LHCN-M2 (cell line): Measurements from ENCODE around the gene SLC35G6. TPM values are rescaled to one million over a fixed set of nuclear protein-coding genes. Genes with fewer than 3 reads are reported as not detected.

Source experiments
- DNase-seq: peaks from one replicate; pipeline ENCODE4 v3.0.0-alpha.2; 2012; ENCODE audit warnings: low read depth
- total RNA-seq: library from RNA; depleted of rRNA; stranded (reverse); fragments of >200 nt; gene quantifications from 2 replicates; pipeline ENCODE4 v1.2.3, GENCODE V29; 2014; rRNA removed

Gene SLC35G6
- total RNA-seq, 1 experiment from 2014 or later = not detected

DNA sequence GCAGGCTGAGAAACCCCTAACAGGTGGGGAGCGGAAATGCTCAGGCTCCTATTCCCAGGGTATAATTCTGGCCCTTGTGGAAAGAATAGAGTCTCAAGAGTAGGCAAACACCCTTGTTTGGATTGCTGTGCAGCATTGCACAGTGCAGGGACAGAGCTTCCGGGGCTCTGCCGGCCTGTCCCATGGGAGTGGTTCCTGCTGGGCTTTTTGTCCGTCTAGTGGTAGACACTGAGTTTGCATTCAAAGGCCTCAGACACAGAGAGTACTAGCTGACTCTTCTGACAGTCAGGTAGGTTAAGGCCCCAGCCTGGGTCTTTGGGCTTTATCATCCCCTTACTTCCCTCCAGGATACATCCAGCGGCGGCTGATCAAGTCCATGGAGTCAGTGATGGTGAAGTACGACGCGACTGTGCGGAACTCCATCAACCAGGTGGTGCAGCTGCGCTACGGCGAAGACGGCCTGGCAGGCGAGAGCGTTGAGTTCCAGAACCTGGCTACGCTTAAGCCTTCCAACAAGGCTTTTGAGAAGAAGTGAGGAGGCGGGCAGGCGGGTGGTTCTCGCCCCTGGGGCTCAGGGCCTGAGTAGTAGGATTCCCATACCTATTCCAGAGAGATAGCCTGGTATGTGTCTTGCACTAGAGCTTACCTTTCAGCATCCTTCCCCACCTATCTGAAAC lies 21.1 kb downstream of the SLC35G6 start:
- DNase-seq = no peak

DNA sequence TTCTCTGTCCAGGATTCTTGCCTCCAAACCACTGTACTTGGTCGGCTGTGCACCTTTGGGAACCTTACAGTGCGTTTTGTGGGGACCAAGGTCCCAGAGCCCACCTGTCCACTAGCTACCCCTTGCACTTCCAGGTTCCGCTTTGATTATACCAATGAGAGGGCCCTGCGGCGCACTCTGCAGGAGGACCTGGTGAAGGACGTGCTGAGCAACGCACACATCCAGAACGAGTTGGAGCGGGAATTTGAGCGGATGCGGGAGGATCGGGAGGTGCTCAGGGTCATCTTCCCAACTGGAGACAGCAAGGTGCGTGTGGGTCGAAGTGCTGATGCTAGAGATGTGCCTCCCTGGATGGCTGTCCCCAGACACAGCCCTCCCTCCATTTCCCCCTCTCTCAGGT lies 21.7 kb downstream of the SLC35G6 start:
- no peak for DNase-seq

DNA sequence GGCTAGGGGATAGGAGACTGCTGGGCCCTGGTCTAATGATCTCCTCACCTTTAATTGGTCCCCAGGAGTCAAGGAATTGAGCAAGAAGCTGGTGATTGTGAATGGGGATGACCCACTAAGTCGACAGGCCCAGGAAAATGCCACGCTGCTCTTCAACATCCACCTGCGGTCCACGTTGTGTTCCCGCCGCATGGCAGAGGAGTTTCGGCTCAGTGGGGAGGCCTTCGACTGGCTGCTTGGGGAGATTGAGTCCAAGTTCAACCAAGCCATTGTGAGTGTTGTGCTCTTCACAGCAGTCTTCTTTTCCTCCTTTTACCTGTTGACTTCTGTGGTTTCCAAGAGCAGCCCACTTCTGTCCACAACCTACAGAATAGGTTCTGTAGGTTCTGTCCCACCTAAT lies 22.3 kb downstream of the SLC35G6 start:
- no peak for DNase-seq

DNA sequence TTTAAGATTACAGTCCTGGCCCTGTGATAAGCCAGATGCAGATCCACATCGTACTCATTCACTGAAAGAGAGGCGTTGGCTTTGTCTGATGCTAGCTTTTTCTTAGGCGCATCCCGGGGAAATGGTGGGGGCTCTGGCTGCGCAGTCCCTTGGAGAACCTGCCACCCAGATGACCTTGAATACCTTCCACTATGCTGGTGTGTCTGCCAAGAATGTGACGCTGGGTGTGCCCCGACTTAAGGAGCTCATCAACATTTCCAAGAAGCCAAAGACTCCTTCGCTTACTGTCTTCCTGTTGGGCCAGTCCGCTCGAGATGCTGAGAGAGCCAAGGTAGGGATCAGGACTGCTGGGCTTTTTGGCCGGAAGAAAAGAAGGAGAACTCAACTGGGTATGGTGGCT lies 26.9 kb downstream of the SLC35G6 start:
- no peak for DNase-seq

DNA sequence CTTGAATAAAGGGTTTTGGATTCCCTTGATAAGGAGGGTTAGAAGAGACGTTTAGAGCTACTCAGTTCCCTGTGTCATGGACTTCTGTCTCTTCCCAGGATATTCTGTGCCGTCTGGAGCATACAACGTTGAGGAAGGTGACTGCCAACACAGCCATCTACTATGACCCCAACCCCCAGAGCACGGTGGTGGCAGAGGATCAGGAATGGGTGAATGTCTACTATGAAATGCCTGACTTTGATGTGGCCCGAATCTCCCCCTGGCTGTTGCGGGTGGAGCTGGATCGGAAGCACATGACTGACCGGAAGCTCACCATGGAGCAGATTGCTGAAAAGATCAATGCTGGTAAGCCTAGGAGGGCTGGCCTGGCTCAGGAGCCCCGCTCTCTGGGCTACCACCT lies 27.6 kb downstream of the SLC35G6 start:
- no peak for DNase-seq

DNA sequence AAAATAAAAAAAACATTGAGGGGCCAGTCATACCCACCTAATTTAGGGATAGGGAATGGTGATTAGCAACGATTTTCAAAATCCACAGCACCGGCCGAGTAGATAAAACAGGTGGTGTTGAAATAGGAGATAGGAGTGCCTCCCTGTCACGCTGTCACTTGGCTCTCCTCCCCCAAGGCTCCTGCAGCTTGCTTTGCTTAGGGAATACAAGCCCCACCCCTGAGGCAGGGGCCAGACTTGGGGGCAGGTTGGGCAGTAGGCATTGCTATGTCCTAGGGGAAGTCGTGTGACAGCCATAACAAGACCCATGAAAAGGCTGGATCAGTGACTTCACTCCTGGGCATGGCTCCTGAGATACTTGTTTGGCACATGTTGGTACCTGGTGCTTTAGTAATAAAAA lies 28.7 kb downstream of the SLC35G6 start:
- no peak for DNase-seq

DNA sequence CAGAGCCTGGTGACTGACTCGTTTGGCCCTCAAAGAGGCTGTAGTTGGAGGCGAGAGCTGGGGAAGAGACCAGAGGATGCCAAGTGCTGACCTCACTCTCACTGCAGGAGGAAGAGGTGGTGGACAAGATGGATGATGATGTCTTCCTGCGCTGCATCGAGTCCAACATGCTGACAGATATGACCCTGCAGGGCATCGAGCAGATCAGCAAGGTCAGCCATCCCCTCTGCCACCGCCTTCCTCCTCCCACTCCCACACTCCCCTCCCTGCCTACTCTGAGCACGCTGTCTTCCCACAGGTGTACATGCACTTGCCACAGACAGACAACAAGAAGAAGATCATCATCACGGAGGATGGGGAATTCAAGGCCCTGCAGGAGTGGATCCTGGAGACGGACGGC lies 29.9 kb downstream of the SLC35G6 start:
- DNase-seq = no peak

DNA sequence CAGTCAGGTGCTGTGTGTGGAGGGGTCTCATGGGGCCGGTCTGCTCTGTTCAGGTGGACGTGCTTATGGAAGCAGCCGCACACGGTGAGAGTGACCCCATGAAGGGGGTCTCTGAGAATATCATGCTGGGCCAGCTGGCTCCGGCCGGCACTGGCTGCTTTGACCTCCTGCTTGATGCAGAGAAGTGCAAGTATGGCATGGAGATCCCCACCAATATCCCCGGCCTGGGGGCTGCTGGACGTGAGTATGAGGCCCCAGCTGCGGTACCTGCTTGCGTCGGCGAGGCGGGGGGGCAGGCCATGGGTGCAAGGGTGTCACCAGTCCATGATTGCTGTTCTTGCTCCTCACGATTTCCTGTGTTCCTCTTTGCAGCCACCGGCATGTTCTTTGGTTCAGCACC lies 30.9 kb downstream of the SLC35G6 start:
- no peak for DNase-seq

DNA sequence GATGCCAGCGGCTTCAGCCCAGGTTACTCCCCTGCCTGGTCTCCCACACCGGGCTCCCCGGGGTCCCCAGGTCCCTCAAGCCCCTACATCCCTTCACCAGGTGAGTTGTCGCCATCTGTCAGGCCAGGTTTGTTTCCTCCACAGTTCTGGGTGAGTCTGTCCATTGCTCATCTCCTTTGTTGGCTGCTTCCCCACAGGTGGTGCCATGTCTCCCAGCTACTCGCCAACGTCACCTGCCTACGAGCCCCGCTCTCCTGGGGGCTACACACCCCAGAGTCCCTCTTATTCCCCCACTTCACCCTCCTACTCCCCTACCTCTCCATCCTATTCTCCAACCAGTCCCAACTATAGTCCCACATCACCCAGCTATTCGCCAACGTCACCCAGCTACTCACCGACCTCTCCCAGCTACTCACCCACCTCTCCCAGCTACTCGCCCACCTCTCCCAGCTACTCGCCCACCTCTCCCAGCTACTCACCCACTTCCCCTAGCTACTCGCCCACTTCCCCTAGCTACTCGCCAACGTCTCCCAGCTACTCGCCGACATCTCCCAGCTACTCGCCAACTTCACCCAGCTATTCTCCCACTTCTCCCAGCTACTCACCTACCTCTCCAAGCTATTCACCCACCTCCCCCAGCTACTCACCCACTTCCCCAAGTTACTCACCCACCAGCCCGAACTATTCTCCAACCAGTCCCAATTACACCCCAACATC lies 31.7 kb downstream of the SLC35G6 start:
- DNase-seq = no peak

DNA sequence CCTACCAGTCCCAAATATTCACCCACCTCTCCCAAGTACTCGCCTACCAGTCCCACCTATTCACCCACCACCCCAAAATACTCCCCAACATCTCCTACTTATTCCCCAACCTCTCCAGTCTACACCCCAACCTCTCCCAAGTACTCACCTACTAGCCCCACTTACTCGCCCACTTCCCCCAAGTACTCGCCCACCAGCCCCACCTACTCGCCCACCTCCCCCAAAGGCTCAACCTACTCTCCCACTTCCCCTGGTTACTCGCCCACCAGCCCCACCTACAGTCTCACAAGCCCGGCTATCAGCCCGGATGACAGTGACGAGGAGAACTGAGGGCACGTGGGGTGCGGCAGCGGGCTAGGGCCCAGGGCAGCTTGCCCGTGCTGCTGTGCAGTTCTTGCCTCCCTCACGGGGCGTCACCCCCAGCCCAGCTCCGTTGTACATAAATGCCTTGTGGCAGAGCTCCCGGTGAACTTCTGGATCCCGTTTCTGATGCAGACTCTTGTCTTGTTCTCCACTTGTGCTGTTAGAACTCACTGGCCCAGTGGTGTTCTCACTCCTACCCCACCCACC lies 32.7 kb downstream of the SLC35G6 start:
- DNase-seq = no peak

DNA sequence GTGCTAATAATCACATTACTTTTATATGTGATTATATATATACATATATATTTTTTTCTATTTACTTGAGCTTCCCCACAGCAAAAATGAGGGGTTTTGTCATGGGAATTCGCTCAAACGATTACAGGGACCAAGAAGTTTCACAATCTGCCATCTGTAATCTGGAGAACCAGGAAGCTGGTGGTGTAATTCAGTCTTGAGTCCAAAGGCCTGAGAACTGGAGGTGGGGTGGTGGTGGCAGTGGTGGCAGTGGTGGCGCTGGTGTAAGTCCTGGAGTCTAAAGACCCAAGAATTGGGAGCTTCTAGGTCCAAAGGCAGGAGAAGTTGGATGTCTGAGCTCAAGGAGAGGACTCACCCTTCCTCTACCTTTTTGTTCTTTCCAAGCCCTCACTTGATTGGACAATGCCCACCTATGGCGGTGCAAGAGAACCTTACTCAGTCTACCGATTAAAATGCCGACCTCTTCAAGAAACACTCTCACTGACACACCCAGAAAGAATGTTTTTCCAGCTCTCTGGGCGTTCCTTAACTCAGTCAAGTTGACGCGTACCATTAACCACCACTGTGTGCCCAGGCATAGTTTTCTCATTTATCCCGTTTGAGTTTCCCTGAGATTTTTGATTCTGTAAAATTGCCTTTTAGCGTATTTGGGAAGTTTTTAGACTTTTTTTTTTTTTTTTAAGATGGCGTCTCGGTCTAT lies 34.8 kb downstream of the SLC35G6 start:
- no peak for DNase-seq

DNA sequence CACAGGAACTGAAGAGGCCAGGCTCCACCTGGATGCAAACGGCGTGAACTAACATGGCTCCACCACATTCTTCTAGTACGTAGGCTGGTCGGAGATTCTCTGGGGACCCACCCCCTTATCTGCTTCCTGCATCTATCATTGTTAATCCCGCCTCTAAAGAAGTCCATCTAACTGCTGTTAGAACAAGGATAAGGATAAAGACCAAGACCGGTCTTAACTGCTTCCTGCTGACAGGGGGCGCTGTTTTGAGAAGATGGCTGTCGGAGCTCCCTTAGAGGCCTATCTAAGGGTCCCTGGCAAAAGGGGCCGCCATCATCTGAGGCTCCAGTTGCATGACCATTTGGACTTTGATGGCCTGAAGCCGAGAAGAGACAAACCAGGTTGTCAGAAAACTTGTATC lies 41.8 kb downstream of the SLC35G6 start:
- no peak for DNase-seq

DNA sequence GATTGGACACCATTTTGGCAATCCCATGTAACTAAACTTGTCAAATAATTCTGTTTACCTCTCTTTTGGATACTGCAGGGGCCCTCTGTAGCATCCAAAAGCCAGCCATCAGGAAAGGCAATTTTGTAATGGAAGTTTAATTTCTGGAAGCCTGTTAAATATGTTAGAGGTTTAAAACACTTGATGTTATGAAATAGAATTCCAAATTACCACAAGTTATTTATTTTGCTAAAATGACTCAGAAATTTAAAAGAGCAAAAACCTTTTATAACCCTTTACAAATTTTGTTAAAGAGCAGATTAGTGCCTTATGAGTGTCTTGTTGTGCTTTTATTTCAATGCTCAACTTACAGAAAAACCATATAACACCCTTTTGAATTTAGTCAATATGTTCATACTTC lies 47.6 kb downstream of the SLC35G6 start:
- no peak for DNase-seq

DNA sequence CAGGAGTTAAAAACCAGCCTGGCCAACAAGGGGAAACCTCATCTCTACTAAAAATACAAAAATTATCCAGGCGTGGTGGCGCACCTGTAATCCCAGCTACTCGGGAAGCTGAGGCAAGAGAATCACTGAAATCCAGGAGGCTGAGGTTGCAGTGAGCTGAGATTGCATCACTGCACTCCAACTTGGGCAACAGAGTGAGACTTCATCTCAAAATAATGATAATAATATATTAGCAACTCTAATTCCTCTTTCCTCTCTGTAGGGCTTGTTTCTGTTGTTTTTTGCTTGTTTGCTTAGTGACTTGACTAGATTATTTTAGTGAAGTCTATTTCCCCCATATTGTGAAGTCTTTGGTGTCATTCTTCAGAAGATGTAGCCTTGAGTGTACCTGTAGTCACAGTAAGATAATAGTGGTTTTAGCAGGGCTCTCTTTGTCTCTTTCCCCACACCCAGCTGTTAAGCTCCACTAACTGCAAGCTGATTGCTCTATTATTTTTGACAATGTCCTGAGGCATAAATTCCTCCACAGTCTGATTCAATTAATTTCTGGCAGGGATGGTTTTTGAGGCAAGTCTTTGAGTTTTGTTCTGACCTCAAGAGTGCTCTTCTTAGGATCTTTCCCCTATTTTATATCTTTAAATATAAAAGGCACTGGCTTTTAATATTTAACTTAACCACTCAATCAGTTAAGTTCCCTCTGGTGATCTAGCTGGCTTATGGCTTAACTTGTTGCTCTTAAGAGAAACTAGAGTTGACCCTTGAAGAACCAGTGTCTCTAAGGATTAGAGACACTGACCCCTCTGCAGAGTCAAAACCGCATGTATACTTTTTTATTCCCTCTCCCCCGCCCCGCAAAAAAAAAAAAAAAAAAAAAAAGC lies 49.0 kb downstream of the SLC35G6 start:
- DNase-seq = no peak

Other genes with a start within 250 kb of the SLC35G6 start
- 64.8 and 71.4 TPM in 2 replicates for gene DVL2, start 246.9 kb upstream of the SLC35G6 start, total RNA-seq
- 54.7 and 56.4 TPM in 2 replicates for gene PHF23, start 242.0 kb upstream of the SLC35G6 start, total RNA-seq
- gene GABARAP, start 239.0 kb upstream of the SLC35G6 start, total RNA-seq = 161 and 171 TPM in 2 replicates
- 59.1 and 65.5 TPM in 2 replicates for gene CTDNEP1, start 229.7 kb upstream of the SLC35G6 start, total RNA-seq
- gene ELP5, start 229.2 kb upstream of the SLC35G6 start, total RNA-seq = 52.6 and 58.2 TPM in 2 replicates
- gene CLDN7, start 219.0 kb upstream of the SLC35G6 start, total RNA-seq = not detected in 2 replicates
- gene SLC2A4, start 199.7 kb upstream of the SLC35G6 start, total RNA-seq = 0.11 TPM in 1 of 2 replicates, not detected in the other
- not detected in 2 replicates for gene YBX2, start 186.8 kb upstream of the SLC35G6 start, total RNA-seq
- 968 and 1,043 TPM in 2 replicates for gene EIF5A, start 173.8 kb upstream of the SLC35G6 start, total RNA-seq
- 98.7 and 119 TPM in 2 replicates for gene GPS2, start 166.1 kb upstream of the SLC35G6 start, total RNA-seq
- gene NEURL4, start 152.1 kb upstream of the SLC35G6 start, total RNA-seq = 15.1 and 15.7 TPM in 2 replicates
- gene ACAP1, start 144.9 kb upstream of the SLC35G6 start, total RNA-seq = 1.5 TPM in 1 of 2 replicates, not detected in the other
- 8.3 and 9.0 TPM in 2 replicates for gene KCTD11, start 129.3 kb upstream of the SLC35G6 start, total RNA-seq
- not detected in 2 replicates for gene TMEM95, start 126.3 kb upstream of the SLC35G6 start, total RNA-seq
- gene TNK1, start 100.4 kb upstream of the SLC35G6 start, total RNA-seq = 0.06 TPM in 1 of 2 replicates, not detected in the other
- 38.1 and 54.4 TPM in 2 replicates for gene PLSCR3, start 86.9 kb upstream of the SLC35G6 start, total RNA-seq
- 65.1 and 88.9 TPM in 2 replicates for gene TMEM256, start 77.3 kb upstream of the SLC35G6 start, total RNA-seq
- gene NLGN2, start 73.6 kb upstream of the SLC35G6 start, total RNA-seq = 7.6 and 8.3 TPM in 2 replicates
- not detected in 2 replicates for gene SPEM1, start 61.1 kb upstream of the SLC35G6 start, total RNA-seq
- gene SPEM2, start 55.8 kb upstream of the SLC35G6 start, total RNA-seq = not detected in 2 replicates
- not detected in 2 replicates for gene SPEM3, start 52.6 kb upstream of the SLC35G6 start, total RNA-seq
- gene TMEM102, start 46.0 kb upstream of the SLC35G6 start, total RNA-seq = 0.75 and 0.90 TPM in 2 replicates
- 23.4 and 23.8 TPM in 2 replicates for gene FGF11, start 41.9 kb upstream of the SLC35G6 start, total RNA-seq
- gene CHRNB1, start 36.4 kb upstream of the SLC35G6 start, total RNA-seq = 51.9 and 60.3 TPM in 2 replicates
- gene ZBTB4, start 1.8 kb upstream of the SLC35G6 start, total RNA-seq = 25.3 and 27.8 TPM in 2 replicates
- 63.7 and 81.4 TPM in 2 replicates for gene POLR2A, start 2.9 kb downstream of the SLC35G6 start, total RNA-seq
- gene TNFSF12, start 67.6 kb downstream of the SLC35G6 start, total RNA-seq = 14.8 and 20.7 TPM in 2 replicates
- gene TNFSF13, start 77.3 kb downstream of the SLC35G6 start, total RNA-seq = not detected in 2 replicates
- gene SENP3, start 80.5 kb downstream of the SLC35G6 start, total RNA-seq = 108 and 131 TPM in 2 replicates
- 48.2 and 56.4 TPM in 2 replicates for gene CD68, start 98.2 kb downstream of the SLC35G6 start, total RNA-seq
- gene MPDU1, start 102.4 kb downstream of the SLC35G6 start, total RNA-seq = 371 and 379 TPM in 2 replicates
- gene SOX15, start 108.6 kb downstream of the SLC35G6 start, total RNA-seq = 0.96 and 2.0 TPM in 2 replicates
- gene FXR2, start 133.5 kb downstream of the SLC35G6 start, total RNA-seq = 49.4 and 51.8 TPM in 2 replicates
- gene SAT2, start 146.4 kb downstream of the SLC35G6 start, total RNA-seq = 37.8 and 48.0 TPM in 2 replicates
- gene SHBG, start 148.7 kb downstream of the SLC35G6 start, total RNA-seq = 0.23 TPM in 1 of 2 replicates, not detected in the other
- gene ATP1B2, start 169.5 kb downstream of the SLC35G6 start, total RNA-seq = not detected in 2 replicates
- 34.8 and 35.5 TPM in 2 replicates for gene TP53, start 206.0 kb downstream of the SLC35G6 start, total RNA-seq
- 18.2 and 20.0 TPM in 2 replicates for gene WRAP53, start 207.0 kb downstream of the SLC35G6 start, total RNA-seq
- 0.75 and 0.90 TPM in 2 replicates for gene EFNB3, start 223.8 kb downstream of the SLC35G6 start, total RNA-seq
- not detected in 2 replicates for gene DNAH2, start 236.3 kb downstream of the SLC35G6 start, total RNA-seq